PC-9 (cell line): Measurements from ENCODE around the gene HK2.

Experiments used
- CTCF ChIP-seq: fragments of 200-600 bp; sonication (generic); conservative IDR thresholded peaks from 2 replicates; pipeline ENCODE4 v1.6.1; 2017; ENCODE audit warnings: mixed run types, antibody characterized with exemption, mild to moderate bottlenecking, moderate library complexity
- EZH2 ChIP-seq: fragments of 200-600 bp; sonication (generic); IDR thresholded peaks from 2 replicates; pipeline ENCODE4 v1.8.0; 2017; ENCODE audit warnings: antibody characterized with exemption, low read depth

DNA sequence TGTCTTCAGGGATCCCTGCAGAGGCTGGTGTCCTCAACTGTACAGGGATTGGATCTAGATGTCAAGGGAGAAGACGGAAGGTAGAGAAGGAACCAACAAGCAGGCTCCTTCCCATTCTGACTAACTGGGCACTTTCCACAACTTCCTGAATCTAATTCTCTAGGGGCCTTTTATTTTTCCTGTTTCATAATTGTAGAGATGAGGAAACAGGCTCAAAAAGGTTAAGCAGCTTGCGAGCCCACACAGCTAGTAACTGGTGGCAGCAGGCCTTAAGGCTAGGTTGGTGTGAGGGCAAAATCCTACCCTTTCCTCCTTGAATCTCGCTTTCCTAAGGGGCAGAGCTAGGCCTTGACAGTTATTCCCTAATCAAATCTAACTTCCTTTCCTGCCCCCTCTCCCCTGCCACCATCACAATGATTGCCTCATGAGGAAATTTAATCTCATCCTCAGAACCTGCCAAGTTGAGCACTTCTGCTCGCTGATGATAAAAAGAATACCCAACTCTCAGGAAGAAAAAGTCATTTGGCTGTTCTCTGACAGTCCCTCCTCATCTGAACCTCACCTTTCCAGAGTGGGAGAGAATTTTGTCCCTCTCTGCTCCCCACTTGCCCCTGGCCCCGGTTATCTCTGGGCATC is 88.8 kb downstream of the HK2 start:
- TF ChIP-seq CTCF (no peak), EZH2 (no peak)
